Measurements from ENCODE around the gene DKKL1.

The DKKL1 gene

DNA sequence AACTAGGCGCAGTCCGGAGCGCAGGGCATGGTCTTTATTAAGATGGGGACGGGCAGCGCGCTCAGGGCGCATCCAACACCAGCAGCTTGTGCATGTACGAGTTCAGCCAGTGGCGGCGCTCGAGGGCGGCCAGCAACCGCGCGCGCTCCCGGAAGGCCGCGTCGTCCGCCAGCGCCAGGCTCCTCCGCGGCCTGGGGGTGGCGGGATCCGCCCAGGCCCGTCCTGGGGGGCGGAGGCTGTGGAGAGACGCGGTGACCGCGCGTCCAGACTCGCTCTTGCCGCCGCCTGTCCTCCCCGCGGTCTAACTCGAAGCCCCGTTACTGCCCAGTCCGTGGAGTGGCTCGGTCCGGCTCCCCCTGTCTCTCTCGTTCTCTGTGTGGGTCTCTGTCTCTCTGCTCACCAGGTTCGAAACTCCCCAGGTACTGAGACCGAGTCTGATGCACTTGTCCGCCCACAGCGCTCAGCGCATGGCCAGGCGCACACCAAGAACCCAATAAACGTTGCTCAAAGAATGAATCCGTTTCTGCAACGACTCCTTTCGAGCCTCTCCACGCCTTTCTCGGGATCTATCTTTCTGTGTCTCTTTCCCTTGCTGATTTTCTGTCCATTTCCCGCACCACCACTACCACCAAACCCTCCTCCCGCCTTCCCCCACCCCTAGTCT lies 58.9 kb downstream of the DKKL1 start:
- DNase-seq (ENCODE audit: low spot score) = no peak

DNA sequence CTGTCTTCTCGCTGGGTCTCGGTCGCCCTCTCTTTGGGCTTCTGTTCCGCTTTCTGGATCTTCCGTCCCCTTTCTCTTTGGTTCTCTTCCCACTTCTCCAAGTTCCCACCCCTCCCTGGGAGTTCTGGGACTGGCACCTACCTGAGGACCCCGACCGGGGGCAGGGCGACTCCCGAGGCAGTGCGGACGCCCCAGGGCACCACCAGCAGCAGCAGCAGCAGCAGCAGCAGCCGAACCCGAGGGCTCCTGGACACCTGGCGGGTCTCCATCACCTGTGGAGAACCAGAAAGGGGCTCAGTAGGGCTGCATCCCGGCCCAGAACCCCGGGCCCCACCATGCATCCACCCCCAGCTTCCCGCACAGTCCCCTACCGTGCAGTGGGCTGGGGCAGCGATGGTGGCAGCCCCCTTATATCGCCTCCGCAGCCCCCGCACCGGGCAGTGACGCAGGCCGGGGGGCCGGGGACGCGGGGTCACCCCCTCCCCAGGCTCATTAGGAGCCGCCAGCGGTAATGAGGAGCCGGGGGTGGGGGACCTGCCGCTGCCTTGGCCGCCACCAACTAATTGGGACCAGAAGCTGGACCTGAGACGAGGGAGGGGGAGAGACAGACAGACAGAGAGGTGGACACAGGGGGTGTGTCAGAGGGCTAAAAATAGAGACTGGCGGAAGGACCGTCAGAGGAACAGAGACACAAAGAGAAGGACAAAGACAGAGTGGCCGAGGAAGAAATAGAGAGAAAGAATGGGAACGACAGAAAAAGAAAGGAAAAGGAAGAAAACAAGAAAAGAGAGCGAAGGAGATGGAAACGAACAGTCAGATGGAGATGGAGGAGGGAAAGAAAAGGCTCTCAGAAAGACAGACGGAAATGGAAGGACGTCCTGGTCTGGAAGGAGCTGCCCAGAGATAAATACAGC lies 59.7 kb downstream of the DKKL1 start, which contains the start of gene PTH2:
Gene PTH2 (minus strand): TSS at position 371 of the 914 bp plus-strand sequence. CDS start 102 bp downstream, at position 269.
- no peak for DNase-seq (ENCODE audit: low spot score)

DNA sequence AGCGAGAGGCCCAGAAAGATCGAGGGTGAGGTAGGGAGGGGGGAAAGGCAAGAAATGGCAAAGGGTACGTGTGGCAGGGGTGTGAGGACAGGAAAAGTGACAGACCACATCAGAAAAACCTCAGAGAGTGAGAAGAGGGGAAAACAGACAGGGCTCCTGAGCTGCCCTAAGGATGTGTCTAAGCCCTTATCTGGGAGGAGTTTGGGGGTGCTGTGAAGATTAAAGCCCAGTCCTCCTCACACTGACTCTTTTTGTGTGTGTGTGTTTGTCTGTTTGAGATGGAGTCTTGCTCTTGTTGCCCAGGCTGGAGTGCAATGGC lies 60.3 kb downstream of the DKKL1 start:
- DNase-seq (ENCODE audit: low spot score) = no peak

All from AG08395 (cell line).